T-helper 17 cell (primary cell): ENCODE data around the gene GRB10. TPM values are rescaled to one million over a fixed set of nuclear protein-coding genes. Genes with fewer than 3 reads are reported as not detected.

Experiments
- ATAC-seq: fragments of 150-1000 bp; cut with Tn5 transposase; 2 replicates; pipeline ENCODE4 v1.10.0; 2021; ENCODE audit warnings: mild to moderate bottlenecking, moderate library complexity
- DNase-seq, 3 donors: peaks; one replicate each; pipeline versions ENCODE4 v3.0.0 to v3.0.0-alpha.2; 2020 to 2021
- H3K9me3 ChIP-seq: one replicate; pipeline ENCODE4 v1.7.0; 2013; ENCODE audit warnings: low read length, mild to moderate bottlenecking; ENCODE audit not compliant: control insufficient read depth, poor library complexity, severe bottlenecking
- H3K27ac Mint-ChIP-seq: one replicate; pipeline ENCODE4 v1.8.0; 2022; ENCODE audit warnings: mild to moderate bottlenecking, moderate library complexity, mixed read lengths
- H3K27me3 Mint-ChIP-seq: one replicate; pipeline ENCODE4 v1.8.0; 2022; ENCODE audit warnings: mixed read lengths
- H3K36me3 Mint-ChIP-seq: one replicate; pipeline ENCODE4 v1.8.0; 2022; ENCODE audit warnings: low read depth, mixed read lengths
- H3K4me1 Mint-ChIP-seq: one replicate; pipeline ENCODE4 v1.8.0; 2022; ENCODE audit warnings: mild to moderate bottlenecking, mixed read lengths
- H3K4me3 Mint-ChIP-seq: one replicate; pipeline ENCODE4 v1.8.0; 2022; ENCODE audit warnings: mild to moderate bottlenecking, moderate library complexity, mixed read lengths
- total RNA-seq, 4 donors: library from RNA in 2 of 4; stranded (reverse) in 2 of 4; gene quantifications; one replicate each; pipeline ENCODE4 v1.2.3 and lab custom pipeline; 2022 to 2026

Gene GRB10
- total RNA-seq (1 to 10 TPM; 3.8 to 7.0 TPM), total RNA-seq (lab: John Stamatoyannopoulos, UW) (3.2 to 41.1 reads per million in 2 donors)

GRCh38 chr7:50782375-50783208 is at the start of gene GRB10:
GRB10 (minus strand) TSS chr7:50782896; CDS start chr7:50732322, 50,574 bp downstream.
- DNase-seq, result no peak
- peaks cover 41% of the 10 kb centered on the region for H3K27me3 Mint-ChIP-seq
- H3K9me3 ChIP-seq, result no peaks in the 10 kb centered on the region
- peaks cover 4% of the 10 kb centered on the region for H3K36me3 Mint-ChIP-seq
- peak within 1 kb of the TSS; percentile 43 for H3K27ac Mint-ChIP-seq
- ATAC-seq, result peak; percentile 61
- peak within 1 kb of the TSS; percentile 87 for H3K4me3 Mint-ChIP-seq
- H3K4me1 Mint-ChIP-seq, result peaks cover 14% of the 10 kb centered on the region

GRCh38 chr7:50828801-50829200 is 46.1 kb upstream of the GRB10 start:
- ATAC-seq (no peak), DNase-seq (no peak)
- Mint-ChIP-seq H3K4me1 (peaks cover 4% of the 10 kb centered on the region), H3K27ac (no peak overlapping the region), H3K27me3 (peaks cover 15% of the 10 kb centered on the region), H3K36me3 (no peaks in the 10 kb centered on the region), H3K4me3 (no peak overlapping the region)
- H3K9me3 ChIP-seq, result no peaks in the 10 kb centered on the region

DNA sequence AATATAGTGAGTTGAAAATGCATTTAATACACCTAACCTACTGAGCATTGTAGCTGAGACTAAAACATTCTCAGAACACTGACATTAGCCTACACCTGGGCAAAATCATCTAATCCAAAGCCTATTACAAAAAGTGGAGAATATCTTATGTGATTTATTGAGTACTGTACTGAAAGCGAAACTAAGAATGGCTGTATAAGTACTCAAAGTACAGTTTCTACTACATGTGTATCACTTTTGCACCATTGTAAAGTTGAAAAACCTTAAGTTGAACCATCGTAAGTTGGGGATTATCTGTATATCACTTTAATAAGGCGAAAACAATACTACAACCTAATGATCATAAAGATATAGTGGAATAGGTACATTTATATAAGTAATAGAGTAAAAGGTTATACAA is 45.4 kb upstream of the GRB10 start:
- H3K27ac Mint-ChIP-seq, result no peak overlapping the region
- H3K4me3 Mint-ChIP-seq, result no peak overlapping the region
- no peaks in the 10 kb centered on the region for H3K36me3 Mint-ChIP-seq
- H3K27me3 Mint-ChIP-seq, result peaks cover 12% of the 10 kb centered on the region
- no peak for ATAC-seq
- no peak for DNase-seq
- no peaks in the 10 kb centered on the region for H3K9me3 ChIP-seq
- peaks cover 4% of the 10 kb centered on the region for H3K4me1 Mint-ChIP-seq

- no peak overlapping the region for H3K4me3 Mint-ChIP-seq
- DNase-seq (no peak), ATAC-seq (no peak)
- H3K4me1 Mint-ChIP-seq, result peaks cover 4% of the 10 kb centered on the region
- no peaks in the 10 kb centered on the region for H3K9me3 ChIP-seq
- no peaks in the 10 kb centered on the region for H3K36me3 Mint-ChIP-seq
- no peak overlapping the region for H3K27ac Mint-ChIP-seq
- peaks cover 7% of the 10 kb centered on the region for H3K27me3 Mint-ChIP-seq
Measured at GRCh38 chr7:50827281-50827680, 44.6 kb upstream of the GRB10 start.

DNA sequence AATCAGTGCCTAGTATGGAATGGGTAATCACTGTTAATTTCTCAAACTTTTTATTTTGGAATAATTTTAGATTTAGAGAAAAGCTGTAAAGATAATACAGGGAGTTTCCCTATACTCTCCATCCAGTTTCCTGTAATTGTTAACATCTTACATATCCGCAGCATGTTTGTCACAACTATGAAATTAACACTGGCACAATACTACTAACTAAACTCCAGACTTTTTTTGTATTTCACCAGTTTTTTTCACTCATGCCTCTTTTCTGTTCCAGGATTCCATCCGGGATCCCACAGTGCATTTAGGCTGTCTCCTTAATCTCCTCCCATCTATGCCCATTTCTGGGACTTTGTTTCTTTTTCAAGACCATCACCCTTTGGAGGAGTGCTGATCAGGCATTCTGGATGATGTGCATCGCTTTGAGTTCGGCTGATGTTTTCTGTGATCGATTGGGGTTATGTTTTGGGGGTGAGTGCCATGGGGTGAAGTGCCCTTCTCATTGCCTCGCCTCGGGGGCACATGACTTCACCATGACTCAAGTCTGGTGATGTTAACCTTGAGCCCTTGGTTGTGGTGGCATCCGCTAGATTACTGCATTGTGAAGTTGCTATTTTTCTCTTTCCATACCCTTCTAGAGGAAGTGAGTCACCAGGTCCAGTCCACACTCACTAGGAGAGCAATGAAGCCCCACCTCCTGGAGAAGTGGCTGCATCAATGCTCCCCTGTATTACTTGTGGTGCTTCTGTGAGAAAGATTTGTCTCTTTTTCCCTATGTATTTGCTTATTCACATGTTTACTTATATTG is 43.9 kb upstream of the GRB10 start:
- ATAC-seq (no peak), DNase-seq (no peak)
- Mint-ChIP-seq H3K27me3 (peaks cover 8% of the 10 kb centered on the region), H3K36me3 (no peaks in the 10 kb centered on the region), H3K4me1 (peaks cover 4% of the 10 kb centered on the region), H3K4me3 (no peak overlapping the region), H3K27ac (no peak overlapping the region)
- no peaks in the 10 kb centered on the region for H3K9me3 ChIP-seq

- H3K36me3 Mint-ChIP-seq, result no peaks in the 10 kb centered on the region
- no peak overlapping the region for H3K27ac Mint-ChIP-seq
- peaks cover 4% of the 10 kb centered on the region for H3K4me1 Mint-ChIP-seq
Measured at GRCh38 chr7:50825465-50825864, 42.8 kb upstream of the GRB10 start.

DNA sequence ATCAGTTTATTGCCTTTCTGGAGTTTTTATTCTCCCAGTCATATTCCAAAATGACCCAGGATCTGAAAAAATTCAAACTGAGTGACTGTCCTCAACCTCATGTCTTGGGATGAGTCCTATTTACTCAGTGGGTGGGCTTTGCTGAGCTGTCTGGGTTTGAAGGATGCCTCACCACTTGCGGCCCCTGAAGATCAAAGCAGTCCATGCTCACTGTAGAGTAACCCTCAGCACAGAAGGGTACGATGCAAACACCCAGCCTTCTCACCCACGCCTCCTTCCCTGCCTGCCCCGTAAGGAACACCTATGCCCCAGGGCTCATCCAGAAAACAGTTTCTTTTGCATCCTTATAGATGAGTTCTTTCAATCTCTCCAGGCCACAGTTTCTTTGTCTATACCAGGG is 42.2 kb upstream of the GRB10 start:
- ATAC-seq, result no peak
- H3K27ac Mint-ChIP-seq, result no peak overlapping the region
- peaks cover 4% of the 10 kb centered on the region for H3K4me1 Mint-ChIP-seq
- no peaks in the 10 kb centered on the region for H3K36me3 Mint-ChIP-seq
- no peak for DNase-seq
- no peaks in the 10 kb centered on the region for H3K9me3 ChIP-seq
- peaks cover 19% of the 10 kb centered on the region for H3K27me3 Mint-ChIP-seq
- no peak overlapping the region for H3K4me3 Mint-ChIP-seq

More at GRCh38 chr7:50825465-50825864, 42.8 kb upstream of the GRB10 start:
- ATAC-seq (no peak), DNase-seq (no peak)
- H3K9me3 ChIP-seq, result no peaks in the 10 kb centered on the region
- no peak overlapping the region for H3K4me3 Mint-ChIP-seq
- H3K27me3 Mint-ChIP-seq, result peaks cover 16% of the 10 kb centered on the region

DNA sequence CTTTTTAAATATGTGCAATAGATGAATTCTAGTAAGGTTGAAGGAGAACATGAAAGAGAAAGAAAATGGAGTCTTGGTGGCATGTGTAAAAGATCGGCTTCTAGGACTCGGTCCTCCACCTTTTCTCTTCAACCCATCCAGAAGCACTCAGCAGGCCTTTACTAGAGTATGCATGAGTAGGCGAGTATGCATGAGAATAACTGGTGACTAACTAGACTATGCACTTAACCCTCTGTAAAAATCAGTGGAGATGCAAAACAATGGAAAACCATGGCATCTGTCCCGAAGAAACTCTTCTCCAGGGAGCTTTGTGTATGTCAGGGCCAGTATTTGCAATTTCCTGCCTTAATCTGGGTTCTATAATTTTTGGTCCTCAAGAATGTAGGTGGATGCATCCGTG is 40.0 kb upstream of the GRB10 start:
- no peak for ATAC-seq

DNA sequence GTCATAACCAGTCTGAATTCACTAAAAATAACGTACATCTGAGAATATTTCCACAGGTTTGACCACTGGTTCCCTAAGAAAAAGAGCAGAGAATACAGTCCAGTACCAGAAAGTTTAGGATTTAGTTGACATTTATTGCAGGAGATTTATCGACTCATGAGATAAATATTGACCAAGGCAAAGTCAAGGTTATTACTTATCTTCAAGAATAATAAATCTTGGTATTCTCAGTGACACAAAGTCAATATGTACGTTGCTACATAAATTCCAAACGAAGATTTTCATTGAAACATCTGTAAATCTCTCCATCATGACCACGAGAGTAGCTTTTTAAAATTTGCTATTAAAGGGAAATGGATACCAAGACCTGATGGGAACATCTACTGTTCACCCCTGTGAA is 39.4 kb upstream of the GRB10 start:
- no peak overlapping the region for H3K4me3 Mint-ChIP-seq
- DNase-seq, result no peak
- no peak overlapping the region for H3K27ac Mint-ChIP-seq
- H3K4me1 Mint-ChIP-seq, result no peaks in the 10 kb centered on the region
- no peaks in the 10 kb centered on the region for H3K36me3 Mint-ChIP-seq
- no peak for ATAC-seq
- H3K9me3 ChIP-seq, result no peaks in the 10 kb centered on the region
- H3K27me3 Mint-ChIP-seq, result peaks cover 16% of the 10 kb centered on the region

More for the DNA sequence above, 40.0 kb upstream of the GRB10 start:
- Mint-ChIP-seq H3K4me1 (no peaks in the 10 kb centered on the region), H3K36me3 (no peaks in the 10 kb centered on the region), H3K4me3 (no peak overlapping the region), H3K27ac (no peak overlapping the region), H3K27me3 (peaks cover 19% of the 10 kb centered on the region)
- no peaks in the 10 kb centered on the region for H3K9me3 ChIP-seq
- no peak for DNase-seq

- Mint-ChIP-seq H3K27ac (no peak overlapping the region), H3K27me3 (peaks cover 16% of the 10 kb centered on the region), H3K4me3 (no peak overlapping the region), H3K36me3 (no peaks in the 10 kb centered on the region), H3K4me1 (no peaks in the 10 kb centered on the region)
- H3K9me3 ChIP-seq, result no peaks in the 10 kb centered on the region
- no peak for ATAC-seq
- no peak for DNase-seq
Measured at GRCh38 chr7:50821457-50822008, 38.8 kb upstream of the GRB10 start.

DNA sequence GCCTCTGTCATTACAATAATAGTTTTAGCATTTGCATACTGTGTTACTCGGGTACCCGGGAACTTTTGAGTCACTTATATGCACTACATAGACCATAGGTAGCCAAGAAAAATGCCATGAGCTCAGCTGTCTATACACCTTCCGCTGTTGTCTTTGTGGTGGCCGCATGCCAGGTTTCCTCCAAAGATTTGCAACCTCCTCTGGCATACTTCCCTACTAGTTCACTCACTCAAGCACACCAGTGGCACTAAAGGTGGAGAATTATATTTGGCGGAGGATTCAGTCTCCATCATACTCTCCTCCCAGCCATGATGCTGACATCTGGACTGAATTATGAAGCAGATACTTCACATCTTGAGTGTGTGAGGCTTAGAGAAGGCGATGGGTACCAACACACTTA is 35.6 kb upstream of the GRB10 start:
- Mint-ChIP-seq H3K27me3 (peaks cover 16% of the 10 kb centered on the region), H3K4me3 (no peak overlapping the region), H3K4me1 (no peaks in the 10 kb centered on the region), H3K36me3 (no peaks in the 10 kb centered on the region), H3K27ac (no peak overlapping the region)
- no peaks in the 10 kb centered on the region for H3K9me3 ChIP-seq
- ATAC-seq (no peak), DNase-seq (no peak)

DNA sequence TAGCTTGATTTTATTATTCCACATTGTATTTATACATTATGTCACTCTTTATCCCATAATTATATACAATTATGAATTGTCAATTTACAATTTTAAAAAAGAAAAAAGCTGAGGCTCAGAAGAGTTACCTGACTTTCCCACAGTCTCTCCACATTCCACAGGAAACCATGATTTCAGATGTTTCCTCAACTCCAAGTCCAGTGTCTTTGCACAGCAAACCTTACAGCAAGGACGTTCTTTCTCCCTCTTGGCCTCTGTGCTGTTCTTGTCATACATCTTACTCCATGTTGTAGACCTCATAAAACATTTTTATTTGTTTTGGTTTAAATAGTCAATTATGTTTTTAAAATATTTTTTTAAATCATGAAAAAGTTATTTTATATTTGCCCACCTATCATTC is 34.9 kb upstream of the GRB10 start:
- Mint-ChIP-seq H3K4me1 (no peaks in the 10 kb centered on the region), H3K4me3 (no peak overlapping the region), H3K27ac (no peak overlapping the region), H3K36me3 (no peaks in the 10 kb centered on the region), H3K27me3 (peaks cover 16% of the 10 kb centered on the region)
- DNase-seq (no peak), ATAC-seq (no peak)
- H3K9me3 ChIP-seq, result no peaks in the 10 kb centered on the region

DNA sequence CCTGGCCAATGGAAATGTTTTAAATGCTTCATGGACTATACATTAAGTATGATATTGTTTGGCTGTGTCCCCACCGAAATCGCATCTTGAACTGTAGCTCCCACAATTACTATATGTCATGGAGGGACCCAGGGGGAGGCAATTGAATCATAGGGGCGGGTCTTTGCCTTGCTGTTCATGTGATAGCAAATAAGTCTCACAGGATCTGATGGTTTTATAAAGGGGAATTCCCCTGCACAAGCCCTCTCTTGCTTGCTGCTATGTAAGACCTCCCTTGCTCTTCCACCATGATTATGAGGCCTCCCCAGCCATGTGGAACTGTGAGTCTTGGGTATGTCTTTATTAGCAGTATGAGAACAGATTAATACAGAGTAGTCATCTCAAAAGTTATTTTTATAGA is 32.4 kb upstream of the GRB10 start:
- Mint-ChIP-seq H3K36me3 (no peaks in the 10 kb centered on the region), H3K27me3 (peaks cover 13% of the 10 kb centered on the region), H3K27ac (no peak overlapping the region), H3K4me1 (no peaks in the 10 kb centered on the region), H3K4me3 (no peak overlapping the region)
- no peak for DNase-seq
- no peaks in the 10 kb centered on the region for H3K9me3 ChIP-seq
- ATAC-seq, result no peak
